Neural progenitor cell (in vitro differentiated cells): ENCODE data around the gene HMCES. TPM values are rescaled to one million over a fixed set of nuclear protein-coding genes. Genes with fewer than 3 reads are reported as not detected.
"Not testable (repeated sequence)": the region's sequence is repeated elsewhere in the genome, so short reads cannot be mapped to it uniquely, and the experiment has no call there.

Experiments used
- DNase-seq: peaks from one replicate; pipeline ENCODE4 v3.0.0-alpha.2; 2016; ENCODE audit warnings: low spot score
- H2AFZ ChIP-seq: fragments of 200-600 bp; sonication (generic); replicated peaks from 2 replicates; pipeline ENCODE4 v1.6.1; 2016; ENCODE audit warnings: antibody characterized with exemption
- H3F3A ChIP-seq: fragments of 200-600 bp; sonication (generic); 2 replicates; pipeline ENCODE4 v1.6.1; 2016; ENCODE audit warnings: antibody characterized with exemption, low read depth
- H3K27ac ChIP-seq: fragments of 200-600 bp; sonication (generic); 2 replicates; pipeline ENCODE4 v1.5.1; 2016; ENCODE audit warnings: mild to moderate bottlenecking
- H3K27me3 ChIP-seq: fragments of 200-600 bp; sonication (generic); 2 replicates; pipeline ENCODE4 v1.6.1; 2016; ENCODE audit warnings: mild to moderate bottlenecking, moderate library complexity
- H3K36me3 ChIP-seq: fragments of 200-600 bp; sonication (generic); 2 replicates; pipeline ENCODE4 v1.5.1; 2016
- H3K4me1 ChIP-seq: fragments of 200-600 bp; sonication (generic); 2 replicates; pipeline ENCODE4 v1.6.1; 2016; ENCODE audit warnings: mixed run types
- H3K4me2 ChIP-seq: fragments of 200-600 bp; sonication (generic); 2 replicates; pipeline ENCODE4 v1.6.1; 2016
- H3K4me3 ChIP-seq: fragments of 200-600 bp; sonication (generic); 2 replicates; pipeline ENCODE4 v1.5.1; 2016
- H3K79me2 ChIP-seq: fragments of 200-600 bp; sonication (generic); 2 replicates; pipeline ENCODE4 v1.6.1; 2016; ENCODE audit warnings: low read depth
- H3K9ac ChIP-seq: fragments of 200-600 bp; sonication (generic); 2 replicates; pipeline ENCODE4 v1.6.1; 2016
- H3K9me3 ChIP-seq: fragments of 200-600 bp; sonication (generic); 2 replicates; pipeline ENCODE4 v1.5.1; 2016; ENCODE audit warnings: low read depth
- H4K20me1 ChIP-seq: fragments of 200-600 bp; sonication (generic); 2 replicates; pipeline ENCODE4 v1.6.1; 2016; ENCODE audit warnings: low read depth
- H3K27ac Mint-ChIP-seq: 3 replicates; pipeline ENCODE4 v1.8.0; 2021; ENCODE audit warnings: mixed read lengths
- H3K27me3 Mint-ChIP-seq: 2 replicates; pipeline ENCODE4 v1.8.0; 2022; ENCODE audit warnings: low read depth, mild to moderate bottlenecking, inconsistent platforms, moderate library complexity, mixed read lengths; ENCODE audit not compliant: insufficient read depth
- H3K36me3 Mint-ChIP-seq: 3 replicates; pipeline ENCODE4 v1.8.0; 2021; ENCODE audit warnings: mixed read lengths
- H3K4me1 Mint-ChIP-seq: 3 replicates; pipeline ENCODE4 v1.8.0; 2021; ENCODE audit warnings: mixed read lengths
- H3K4me3 Mint-ChIP-seq: 3 replicates; pipeline ENCODE4 v1.8.0; 2021; ENCODE audit warnings: mild to moderate bottlenecking, moderate library complexity, mixed read lengths
- H3K9me3 Mint-ChIP-seq: 3 replicates; pipeline ENCODE4 v1.8.0; 2020; ENCODE audit warnings: mixed read lengths
- EZH2 ChIP-seq: fragments of 200-600 bp; sonication (generic); IDR thresholded peaks from 2 replicates; pipeline ENCODE4 v1.6.1; 2017; ENCODE audit warnings: antibody characterized with exemption, mild to moderate bottlenecking, moderate library complexity
- EZH2phosphoT487 ChIP-seq: fragments of 200-600 bp; sonication (generic); IDR thresholded peaks from 2 replicates; pipeline ENCODE4 v1.6.1; 2017; ENCODE audit warnings: antibody characterized with exemption
- total RNA-seq: library from RNA; depleted of rRNA; stranded (reverse); fragments of >200 nt; gene quantifications from 2 replicates; pipeline ENCODE4 v1.2.3, GENCODE V29; 2015; ENCODE audit warnings: low replicate concordance
- TF ChIP-seq, protein P1 (sequence below): fragments of 200-600 bp; sonication (generic); IDR thresholded peaks from 2 replicates; pipeline ENCODE4 v1.5.1; 2017; ENCODE audit warnings: antibody characterized with exemption, mild to moderate bottlenecking

The HMCES gene
- total RNA-seq, 1 donor from 2014 or later, result 25.1 TPM

DNA sequence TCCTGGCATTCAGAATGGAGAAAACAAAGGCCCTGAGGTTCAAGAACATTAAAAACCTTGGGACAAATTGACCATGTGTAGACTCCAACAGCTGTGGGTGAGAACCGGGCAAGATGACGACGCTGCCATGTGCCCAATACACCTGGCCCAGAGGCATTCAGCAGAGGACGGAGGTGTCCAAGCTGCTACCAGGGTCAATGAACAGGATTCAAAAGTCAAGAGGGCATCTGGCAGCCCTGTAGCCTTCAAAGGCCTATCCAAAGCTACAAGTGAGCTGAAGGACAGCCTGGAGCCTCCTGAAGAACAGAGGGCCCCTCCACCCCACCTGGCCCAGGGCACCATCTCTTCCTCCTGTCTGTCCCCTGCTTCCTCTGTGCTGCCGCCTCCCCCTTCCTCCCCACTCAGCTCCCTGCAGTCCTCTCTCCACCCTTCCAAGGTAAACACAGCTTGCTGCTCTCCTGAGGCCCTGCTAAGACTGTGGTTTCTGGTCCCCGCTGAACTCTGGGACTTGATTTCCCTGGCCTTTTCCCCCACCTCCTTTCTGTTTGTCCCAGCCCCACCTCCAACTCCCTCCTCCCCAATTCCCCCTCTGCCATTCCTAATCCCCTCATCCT lies 57.5 kb downstream of the HMCES start:
- no peak overlapping the region for H3K4me3 Mint-ChIP-seq
- Histone ChIP-seq H3K4me3 (no peak overlapping the region), H3K36me3 (no peaks in the 10 kb centered on the region), H3K27ac (no peak overlapping the region), H3K4me2 (no peak overlapping the region), H3K27me3 (no peaks in the 10 kb centered on the region), H3F3A (no peaks in the 10 kb centered on the region), H4K20me1 (no peaks in the 10 kb centered on the region), H3K9me3 (no peaks in the 10 kb centered on the region), H3K79me2 (no peaks in the 10 kb centered on the region), H3K4me1 (no peaks in the 10 kb centered on the region), H2AFZ (no peak overlapping the region), H3K9ac (no peak overlapping the region)
- no peak for DNase-seq
- peaks cover 1% of the 10 kb centered on the region for H3K36me3 Mint-ChIP-seq
- H3K9me3 Mint-ChIP-seq, result peaks cover 8% of the 10 kb centered on the region
- no peaks in the 10 kb centered on the region for H3K4me1 Mint-ChIP-seq
- no peak for TF ChIP-seq EZH2phosphoT487
- TF ChIP-seq, protein P1, sequence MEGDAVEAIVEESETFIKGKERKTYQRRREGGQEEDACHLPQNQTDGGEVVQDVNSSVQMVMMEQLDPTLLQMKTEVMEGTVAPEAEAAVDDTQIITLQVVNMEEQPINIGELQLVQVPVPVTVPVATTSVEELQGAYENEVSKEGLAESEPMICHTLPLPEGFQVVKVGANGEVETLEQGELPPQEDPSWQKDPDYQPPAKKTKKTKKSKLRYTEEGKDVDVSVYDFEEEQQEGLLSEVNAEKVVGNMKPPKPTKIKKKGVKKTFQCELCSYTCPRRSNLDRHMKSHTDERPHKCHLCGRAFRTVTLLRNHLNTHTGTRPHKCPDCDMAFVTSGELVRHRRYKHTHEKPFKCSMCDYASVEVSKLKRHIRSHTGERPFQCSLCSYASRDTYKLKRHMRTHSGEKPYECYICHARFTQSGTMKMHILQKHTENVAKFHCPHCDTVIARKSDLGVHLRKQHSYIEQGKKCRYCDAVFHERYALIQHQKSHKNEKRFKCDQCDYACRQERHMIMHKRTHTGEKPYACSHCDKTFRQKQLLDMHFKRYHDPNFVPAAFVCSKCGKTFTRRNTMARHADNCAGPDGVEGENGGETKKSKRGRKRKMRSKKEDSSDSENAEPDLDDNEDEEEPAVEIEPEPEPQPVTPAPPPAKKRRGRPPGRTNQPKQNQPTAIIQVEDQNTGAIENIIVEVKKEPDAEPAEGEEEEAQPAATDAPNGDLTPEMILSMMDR, result no peak
- no peak for TF ChIP-seq EZH2
- no peak overlapping the region for H3K27ac Mint-ChIP-seq
- peaks cover 2% of the 10 kb centered on the region for H3K27me3 Mint-ChIP-seq

DNA sequence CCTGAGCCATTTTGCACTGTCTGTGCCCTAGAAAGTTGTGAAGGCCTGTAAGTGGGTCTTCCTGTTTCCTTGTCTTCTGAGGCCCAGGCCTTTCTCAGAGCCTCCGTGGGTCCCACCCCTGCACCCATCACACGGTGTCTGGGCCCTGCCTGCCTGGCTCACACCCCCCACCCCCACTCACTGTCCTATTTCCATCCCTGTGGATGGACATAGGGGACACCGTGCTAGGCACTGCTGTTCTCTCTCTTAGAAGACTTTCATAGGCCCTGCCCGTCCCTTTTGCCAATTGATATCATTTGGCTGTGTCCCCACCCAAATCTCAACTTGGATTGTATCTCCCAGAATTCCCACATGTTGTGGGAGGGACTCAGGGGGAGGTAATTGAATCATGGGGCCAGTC lies 59.0 kb downstream of the HMCES start:
- not testable (repeated sequence) for H2AFZ ChIP-seq, H3K36me3 ChIP-seq, H3K27ac ChIP-seq, DNase-seq, H3K9me3 ChIP-seq, H3F3A ChIP-seq, H3K27me3 ChIP-seq, H3K4me3 ChIP-seq, H4K20me1 ChIP-seq, H3K27me3 Mint-ChIP-seq, H3K4me1 ChIP-seq, H3K36me3 Mint-ChIP-seq, H3K79me2 ChIP-seq, H3K9ac ChIP-seq, H3K4me2 ChIP-seq, H3K4me3 Mint-ChIP-seq, H3K4me1 Mint-ChIP-seq
- Mint-ChIP-seq H3K27ac (peak overlapping the region; percentile 9), H3K9me3 (peaks cover 13% of the 10 kb centered on the region)

DNA sequence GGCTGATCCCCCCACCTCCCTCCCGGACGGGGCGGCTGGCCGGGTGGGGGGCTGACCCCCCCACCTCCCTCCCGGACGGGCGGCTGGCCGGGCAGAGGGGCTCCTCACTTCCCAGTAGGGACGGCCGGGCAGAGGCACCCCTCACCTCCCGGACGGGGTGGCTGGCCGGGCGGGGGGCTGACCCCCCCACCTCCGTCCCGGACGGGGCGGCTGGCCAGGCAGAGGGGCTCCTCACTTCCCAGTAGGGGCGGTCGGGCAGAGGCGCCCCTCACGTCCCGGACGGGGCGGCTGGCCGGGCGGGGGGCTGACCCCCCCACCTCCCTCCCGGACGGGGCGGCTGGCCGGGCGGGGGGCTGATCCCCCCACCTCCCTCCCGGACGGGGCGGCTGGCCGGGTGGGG lies 60.5 kb downstream of the HMCES start:
- not testable (repeated sequence) for H4K20me1 ChIP-seq, H3K27ac Mint-ChIP-seq, H3K79me2 ChIP-seq, H3K36me3 Mint-ChIP-seq, H3K27me3 ChIP-seq, H3K4me3 ChIP-seq, H3K9ac ChIP-seq, H3K27me3 Mint-ChIP-seq, H2AFZ ChIP-seq, H3K36me3 ChIP-seq, H3K4me2 ChIP-seq, H3K27ac ChIP-seq, H3F3A ChIP-seq, H3K4me1 ChIP-seq, DNase-seq, H3K9me3 ChIP-seq, H3K4me3 Mint-ChIP-seq
- Mint-ChIP-seq H3K4me1 (peaks cover 13% of the 10 kb centered on the region), H3K9me3 (peaks cover 18% of the 10 kb centered on the region)

DNA sequence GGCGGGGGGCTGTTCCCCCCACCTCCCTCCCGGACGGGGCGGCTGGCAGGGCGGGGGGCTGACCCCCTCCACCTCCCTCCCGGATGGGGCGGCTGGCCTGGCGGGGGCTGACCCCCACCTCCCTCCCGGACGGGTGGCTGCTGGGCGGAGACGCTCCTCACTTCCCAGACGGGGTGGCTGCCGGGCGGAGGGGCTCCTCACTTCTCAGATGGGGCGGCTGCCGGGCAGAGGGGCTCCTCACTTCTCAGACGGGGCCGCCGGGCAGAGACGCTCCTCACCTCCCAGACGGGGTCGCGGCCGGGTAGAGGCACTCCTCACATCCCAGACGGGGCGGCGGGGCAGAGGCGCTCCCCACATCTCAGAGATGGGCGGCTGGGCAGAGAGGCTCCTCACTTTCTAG lies 61.2 kb downstream of the HMCES start:
- not testable (repeated sequence) for DNase-seq, H3K4me3 ChIP-seq, H3K4me2 ChIP-seq, H3K27ac Mint-ChIP-seq, H4K20me1 ChIP-seq, H3F3A ChIP-seq, H3K27me3 Mint-ChIP-seq, H3K4me3 Mint-ChIP-seq, H3K36me3 ChIP-seq, H3K9ac ChIP-seq, H3K27ac ChIP-seq, H3K79me2 ChIP-seq, H2AFZ ChIP-seq, H3K27me3 ChIP-seq, H3K9me3 ChIP-seq, H3K4me1 ChIP-seq, H3K36me3 Mint-ChIP-seq
- Mint-ChIP-seq H3K9me3 (peaks cover 18% of the 10 kb centered on the region), H3K4me1 (peaks cover 15% of the 10 kb centered on the region)
